K562 (cell line): ENCODE results near the gene CEP72. TPM values are rescaled to one million over a fixed set of nuclear protein-coding genes. Genes with fewer than 3 reads are reported as not detected.

Experiments used
- ARNT ChIP-seq, 2 experiments: fragments of 450-650 bp; IDR thresholded peaks; 2 replicates each; pipeline ENCODE4 v1.6.1; 2016; ENCODE audit warnings: mild to moderate bottlenecking in 1 of 2
- BDP1 ChIP-seq: IDR thresholded peaks from 3 replicates; pipeline ENCODE4 v1.6.1; 2011; ENCODE audit not compliant: insufficient read length, insufficient read depth
- BRF2 ChIP-seq: IDR thresholded peaks from 3 replicates; pipeline ENCODE4 v1.6.1; 2011; ENCODE audit warnings: borderline replicate concordance, mild to moderate bottlenecking; ENCODE audit not compliant: insufficient read length, insufficient read depth
- CEBPB ChIP-seq: fragments of 450-650 bp; IDR thresholded peaks from 2 replicates; pipeline ENCODE4 v1.6.1; 2016; ENCODE audit warnings: missing genetic modification characterization, missing compliant biosample characterization
- CHAMP1 ChIP-seq: fragments of 450-650 bp; IDR thresholded peaks from 2 replicates; pipeline ENCODE4 v1.6.1; 2016; ENCODE audit warnings: mild to moderate bottlenecking
- ELF4 ChIP-seq: fragments of 450-650 bp; formaldehyde crosslinking; IDR thresholded peaks from 2 replicates; pipeline ENCODE4 v1.4.0; 2022; ENCODE audit warnings: missing genetic modification characterization
- ESRRB ChIP-seq: fragments of 250-450 bp; sonication (Bioruptor Pico); IDR thresholded peaks from 2 replicates; pipeline ENCODE4 v1.5.0; 2020; ENCODE audit warnings: mild to moderate bottlenecking, moderate library complexity, borderline replicate concordance
- FUS ChIP-seq: fragments of 200-400 bp; formaldehyde crosslinking; optimal IDR thresholded peaks from 2 replicates; pipeline ENCODE3; 2017; ENCODE audit warnings: low read depth, low read length
- HMGXB4 ChIP-seq: sonication (generic); formaldehyde crosslinking; IDR thresholded peaks from 2 replicates; pipeline ENCODE4 v1.8.1; 2023; ENCODE audit warnings: mild to moderate bottlenecking, missing genetic modification reagents
- KAT2B ChIP-seq: IDR thresholded peaks from one replicate; pipeline ENCODE4 v1.6.1; 2012; ENCODE audit warnings: low read depth, mild to moderate bottlenecking, control low read depth, inconsistent platforms, low read length, moderate library complexity
- MXI1 ChIP-seq: IDR thresholded peaks from 2 replicates; pipeline ENCODE4 v1.6.1; 2011; ENCODE audit warnings: low read depth, mild to moderate bottlenecking, improper control_type of control experiment, low read length
- RUNX1 ChIP-seq: sonication (generic); IDR thresholded peaks from 2 replicates; pipeline ENCODE4 v1.6.1; 2016; ENCODE audit warnings: antibody characterized with exemption, low read depth
- SMAD1 ChIP-seq: fragments of 150-350 bp; IDR thresholded peaks from 2 replicates; pipeline ENCODE4 v1.6.1; 2014; ENCODE audit warnings: low read length, low read depth; ENCODE audit not compliant: partially characterized antibody
- STAT5A ChIP-seq: IDR thresholded peaks from 2 replicates; pipeline ENCODE4 v1.6.1; 2012; ENCODE audit warnings: low read length, inconsistent platforms, borderline replicate concordance
- THAP12 ChIP-seq: fragments of 250-450 bp; sonication (Bioruptor Pico); IDR thresholded peaks from 2 replicates; pipeline ENCODE4 v1.9.0; 2021; ENCODE audit warnings: mild to moderate bottlenecking, inconsistent platforms
- ZBTB2 ChIP-seq: fragments of 450-650 bp; IDR thresholded peaks from 2 replicates; pipeline ENCODE4 v1.6.1; 2016; ENCODE audit warnings: antibody characterized with exemption
- ZBTB7A ChIP-seq: IDR thresholded peaks from 2 replicates; pipeline ENCODE4 v1.6.1; 2011; ENCODE audit warnings: low read depth, mild to moderate bottlenecking, low read length, moderate library complexity, borderline replicate concordance; ENCODE audit not compliant: control insufficient read depth
- ZNF311 ChIP-seq: fragments of 250-450 bp; sonication (Bioruptor Pico); IDR thresholded peaks from 2 replicates; pipeline ENCODE4 v1.4.0; 2020; ENCODE audit warnings: mild to moderate bottlenecking, moderate library complexity
- ZNF717 ChIP-seq: fragments of 250-450 bp; sonication (Bioruptor Pico); IDR thresholded peaks from 2 replicates; pipeline ENCODE4 v1.5.0; 2021
- polyA plus RNA-seq, 8 experiments: library from polyadenylated mRNA; depleted of rRNA in 4 of 8; stranded (reverse) in 5 of 8; unstranded in 3 of 8; fragments of >200 nt; fragmentation: Nextera tagmentation in 2 of 8; fragmentation: Illumina TruSeq in 1 of 8; extraction: Ambion mirVana in 2 of 8; extraction: Trizol in 1 of 8; gene quantifications; 2 replicates each; pipeline versions ENCODE4 v1.2.1 to v1.2.3, GENCODE V29; 2011 to 2014; ENCODE audit warnings: inconsistent platforms in 1 of 8, missing spikeins in 1 of 8
- total RNA-seq, 7 experiments: library from RNA; depleted of rRNA in 6 of 7; stranded (reverse); fragments of >200 nt in 6 of 7; fragmentation: Illumina TruSeq in 2 of 7; extraction: Trizol in 2 of 7; gene quantifications; 2 replicates each; pipeline versions ENCODE4 v1.2.1 to v1.2.3, GENCODE V29; 2011 to 2021; ENCODE audit warnings: low replicate concordance in 1 of 7

The CEP72 gene
- total and polyA plus RNA-seq, 9 of the 15 experiments (the other 6 are each of a cell fraction or from before 2014, with no cell fraction given), result 0.89 to 38.1 (median 14.2) TPM

GRCh38 chr5:671459-672328 is 59.6 kb downstream of the CEP72 start (continued):
- TF ChIP-seq ARNT (IDR thresholded peaks at IDR 0.05) (no peak), HMGXB4 (CRISPR knock-in tag) (no peak), THAP12 (CRISPR knock-in tag) (no peak), CEBPB (tag) (no peak), MXI1 (no peak), ELF4 (CRISPR knock-in tag) (0 out of 2 replicates have a peak, but pooled peaks have one; percentile 20), ZNF717 (CRISPR knock-in tag) (no peak), STAT5A (no peak), RUNX1 (no peak), BDP1 (no peak), FUS (no peak), ZNF311 (CRISPR knock-in tag) (no peak), ZBTB2 (no peak), CHAMP1 (no peak), KAT2B (no peak), ESRRB (CRISPR knock-in tag) (no peak), BRF2 (no peak), ZBTB7A (peak; percentile 79), SMAD1 (no peak)
